A204.1 (cell line): ENCODE results near the gene HOXD12.

Experiments used
- FAIRE-seq: peaks from 2 replicates; lab custom pipeline; 2012; peaks lifted over from hg19 to GRCh38; lab: Jason Lieb, UNC

Gene HOXD12

GRCh38 chr2:176118601-176119339 lies 19.2 kb downstream of the HOXD12 start:
- FAIRE-seq = peak; percentile 30

DNA sequence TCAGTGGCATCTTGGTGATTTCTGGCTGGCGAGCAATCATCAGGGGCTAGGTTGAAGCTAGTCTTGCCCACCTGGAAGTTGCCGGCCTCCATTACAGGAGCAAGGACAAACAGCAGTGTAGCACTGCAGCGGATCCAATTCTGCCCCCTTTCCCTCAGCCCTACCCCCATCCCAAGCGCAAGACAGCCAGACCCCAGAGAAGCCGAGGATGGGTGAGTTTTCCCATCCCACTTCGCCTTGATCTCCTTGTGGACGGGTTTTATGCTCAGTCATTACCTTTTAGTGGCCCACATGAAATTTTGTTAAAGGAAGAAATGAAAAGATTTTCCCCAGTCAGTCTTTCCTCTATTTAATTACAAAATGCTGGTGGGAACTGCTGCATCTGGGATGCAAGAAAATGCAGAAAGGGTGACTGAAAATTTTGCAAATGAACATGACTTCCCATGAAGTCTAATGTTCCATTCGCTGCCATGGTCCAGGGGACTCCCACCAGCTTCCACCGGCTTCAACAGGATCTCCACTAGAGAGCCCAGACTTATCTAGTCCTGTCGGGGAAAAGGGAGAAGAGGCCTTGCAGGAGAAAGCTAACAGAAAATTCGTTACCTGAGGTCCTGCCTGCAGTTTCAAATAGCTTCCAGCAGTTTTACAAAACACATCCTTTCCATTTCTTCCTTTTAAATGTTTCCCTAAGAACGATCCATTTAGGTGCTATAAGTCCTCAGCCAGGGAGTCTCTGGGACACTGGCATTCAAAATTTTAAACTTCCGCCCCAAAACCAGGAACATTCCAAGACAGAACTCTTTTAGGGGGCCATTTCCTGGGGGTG lies 21.0 kb downstream of the HOXD12 start:
- FAIRE-seq = no peak

- no peak for FAIRE-seq
These were observed 21.8 kb downstream of the HOXD12 start for GRCh38 chr2:176121190-176122051.

DNA sequence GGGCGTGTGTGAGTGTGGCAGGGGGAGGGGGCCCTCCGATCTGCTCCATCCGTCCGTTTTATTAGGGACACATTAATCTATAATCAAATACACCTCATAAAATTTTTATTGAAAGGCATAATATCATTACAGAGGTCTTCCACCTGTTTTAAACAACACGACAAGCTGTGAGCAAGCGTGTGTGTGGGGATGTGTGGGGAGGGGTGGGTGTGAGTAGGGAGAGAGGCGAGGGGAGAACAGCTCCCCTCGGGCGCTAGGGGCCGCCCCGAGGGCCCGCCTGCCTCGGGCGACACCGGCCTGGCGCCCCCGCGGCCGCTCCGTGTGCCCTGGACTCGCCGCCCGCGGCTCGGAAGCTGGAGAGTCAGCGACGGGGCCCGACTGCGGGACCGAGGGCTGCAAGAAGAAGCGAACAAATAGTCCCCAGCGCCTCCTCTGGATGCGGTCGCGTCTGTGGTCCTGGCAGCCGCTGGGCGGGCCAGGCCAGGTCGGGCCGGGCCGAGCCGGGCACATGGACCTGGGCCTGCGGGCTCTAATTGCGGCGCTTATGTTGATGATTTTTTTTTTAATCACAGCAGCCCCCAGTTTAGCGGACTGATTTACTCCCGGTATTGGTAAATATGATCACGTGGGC lies 22.6 kb downstream of the HOXD12 start:
- FAIRE-seq = no peak

- no peak for FAIRE-seq
These were observed 23.3 kb downstream of the HOXD12 start, which contains the start of gene HOXD9 for GRCh38 chr2:176122683-176123410. HOXD9 (plus strand) TSS chr2:176122719; CDS start chr2:176122769, 50 bp downstream.

GRCh38 chr2:176123411-176124109 lies 24.0 kb downstream of the HOXD12 start:
- FAIRE-seq = no peak

- no peak for FAIRE-seq
These were observed 24.7 kb downstream of the HOXD12 start for GRCh38 chr2:176124110-176124946.

DNA sequence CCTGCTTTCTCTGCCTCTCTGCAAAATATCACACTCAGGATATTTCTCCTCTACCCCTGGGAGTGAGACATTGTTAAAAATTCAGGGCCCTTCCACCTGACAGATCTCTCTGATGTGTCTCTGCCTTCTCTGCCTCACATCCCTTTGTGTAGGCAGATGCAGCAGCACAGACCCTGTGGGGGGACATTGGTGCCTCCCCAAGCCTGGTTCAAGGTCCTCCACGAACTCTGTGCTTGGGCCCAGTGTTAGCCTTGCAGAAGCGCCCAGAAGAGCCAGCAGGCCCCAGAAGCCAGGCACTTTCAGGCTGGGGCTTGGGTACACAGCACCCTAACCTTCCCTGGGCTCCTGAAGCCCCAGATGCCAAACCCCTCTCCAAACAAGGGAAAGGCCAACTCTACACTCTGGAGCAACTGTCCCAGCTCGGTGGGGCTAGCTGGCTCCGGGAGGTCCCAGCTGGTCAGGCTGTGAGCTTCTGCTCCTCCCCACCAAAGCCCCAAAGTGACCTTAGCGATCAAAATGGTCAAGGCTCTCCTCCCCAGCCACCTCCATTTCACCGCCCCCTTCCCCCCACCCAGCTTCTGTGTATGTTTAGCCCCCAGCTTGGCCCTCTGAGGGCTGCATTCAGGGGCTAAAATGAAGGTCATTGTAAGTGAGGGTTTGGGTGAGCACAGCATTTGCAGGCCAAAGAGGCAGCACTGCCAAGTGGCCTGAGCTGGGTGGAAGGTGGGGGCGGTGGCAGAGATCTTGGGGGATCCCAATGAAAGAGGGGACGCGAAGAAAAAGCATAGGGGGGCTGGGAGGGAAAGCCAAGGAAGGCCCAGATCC lies 25.6 kb downstream of the HOXD12 start:
- FAIRE-seq = no peak

DNA sequence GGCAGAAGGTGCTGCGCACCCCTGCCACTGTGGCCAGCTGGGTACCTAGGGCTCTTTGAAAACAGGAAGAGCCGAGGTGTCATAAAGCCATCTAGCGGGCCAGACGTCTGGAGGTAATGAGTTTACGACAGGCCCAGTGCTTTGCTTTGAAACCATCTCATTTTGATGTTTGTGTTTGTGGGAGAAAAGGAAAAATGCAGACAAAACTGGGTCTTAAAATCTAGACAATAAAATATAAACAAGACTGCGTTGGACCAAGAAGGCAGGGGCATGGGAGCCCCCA lies 26.1 kb downstream of the HOXD12 start:
- FAIRE-seq = no peak

- peak; percentile 94 for FAIRE-seq
These were observed 27.6 kb downstream of the HOXD12 start for GRCh38 chr2:176126929-176127773.

DNA sequence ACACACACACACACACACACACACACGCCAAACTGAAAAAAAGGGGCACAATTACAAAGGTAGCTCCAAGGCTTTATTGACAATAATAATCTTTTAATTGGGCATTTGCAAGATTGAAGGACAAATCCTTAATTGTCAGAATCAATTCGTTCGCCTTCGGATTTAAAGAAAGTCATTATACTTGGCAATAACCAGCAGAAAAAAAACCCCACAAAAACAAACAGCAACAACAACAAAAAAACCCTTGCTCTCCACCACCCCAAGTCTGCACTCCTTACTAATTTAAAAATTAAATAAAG lies 28.1 kb downstream of the HOXD12 start:
- FAIRE-seq = no peak

DNA sequence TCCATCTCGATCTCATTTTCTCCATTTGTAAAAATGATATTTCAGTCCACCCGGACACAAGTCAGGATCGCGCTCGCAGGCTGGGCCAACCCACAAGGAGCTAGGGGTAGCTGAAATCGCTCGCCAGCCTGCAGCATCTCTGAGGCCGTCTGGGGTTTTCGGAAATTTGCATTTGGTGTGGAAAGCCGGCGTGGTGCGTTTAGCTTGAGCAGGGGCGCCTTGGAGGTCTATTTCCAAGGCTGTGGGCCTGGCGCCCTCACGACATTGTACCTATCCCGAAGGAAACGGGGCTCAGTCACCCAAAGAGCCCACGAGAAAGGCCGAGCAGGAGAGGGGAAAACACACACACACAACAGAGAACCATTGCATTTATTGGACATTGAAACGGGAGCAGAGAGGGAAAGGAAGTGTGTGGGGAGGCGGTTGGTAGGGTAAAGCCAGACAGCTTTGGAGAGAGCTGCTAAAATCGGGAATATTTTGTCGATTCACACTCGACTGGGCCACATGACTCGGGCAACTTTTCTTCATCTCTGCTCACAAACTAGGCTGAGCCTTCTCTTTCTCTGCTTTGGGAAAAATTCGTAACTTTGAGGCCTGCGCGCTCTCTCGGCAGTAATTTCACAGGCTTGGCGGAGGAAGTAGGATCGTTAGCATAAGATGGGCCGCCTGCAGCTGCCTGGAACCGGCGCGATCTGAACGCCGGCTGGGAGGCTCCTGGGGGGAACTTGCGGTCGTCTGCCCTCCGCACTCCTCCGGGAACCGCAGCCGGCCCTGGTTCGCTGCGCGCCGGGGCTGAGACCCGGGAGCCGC lies 28.8 kb downstream of the HOXD12 start:
- no peak for FAIRE-seq

DNA sequence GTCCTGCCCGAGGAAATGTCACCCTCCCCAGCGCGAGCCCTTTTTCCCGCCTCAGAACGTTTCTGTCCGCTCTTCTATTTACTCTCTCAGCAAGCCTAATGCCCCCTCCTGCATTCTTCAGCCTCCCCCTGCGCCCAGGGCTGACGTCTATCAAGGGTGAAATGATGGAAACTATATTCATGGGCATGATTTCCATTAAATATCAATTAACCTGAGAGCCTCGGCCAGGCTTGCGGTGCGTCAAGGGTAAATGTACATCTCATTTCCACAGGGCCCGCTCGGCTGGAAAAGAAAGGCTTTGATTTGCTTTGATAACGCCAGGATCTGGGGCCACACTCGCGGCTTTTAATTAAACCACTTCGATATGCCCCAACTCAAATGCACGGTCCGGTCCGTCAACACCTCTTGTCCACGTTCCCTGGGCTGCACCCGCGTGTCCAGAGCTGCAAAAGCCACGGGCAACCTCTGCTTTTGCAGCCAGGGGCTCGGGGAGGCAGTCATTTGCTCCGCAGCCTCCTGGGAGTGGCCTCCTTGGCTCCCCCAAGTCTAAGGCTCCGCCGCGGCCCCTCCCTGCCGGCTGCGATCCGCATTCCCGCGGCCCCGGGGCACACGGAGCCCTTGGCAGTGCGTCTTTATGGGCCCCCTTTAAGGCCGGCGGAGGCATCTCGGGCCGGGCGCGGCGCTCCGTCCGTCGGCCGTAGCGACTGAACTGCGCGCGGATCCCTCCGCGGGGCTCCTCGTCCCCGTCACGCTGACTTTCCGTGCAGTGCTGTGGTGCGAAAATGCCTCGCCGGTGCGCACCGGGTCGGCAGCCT lies 29.6 kb downstream of the HOXD12 start, which contains the start of gene HOXD8:
HOXD8 (plus strand) TSS at position 724 of the 815 bp plus-strand sequence. CDS start 662 bp downstream, outside the sequence.
- no peak for FAIRE-seq

DNA sequence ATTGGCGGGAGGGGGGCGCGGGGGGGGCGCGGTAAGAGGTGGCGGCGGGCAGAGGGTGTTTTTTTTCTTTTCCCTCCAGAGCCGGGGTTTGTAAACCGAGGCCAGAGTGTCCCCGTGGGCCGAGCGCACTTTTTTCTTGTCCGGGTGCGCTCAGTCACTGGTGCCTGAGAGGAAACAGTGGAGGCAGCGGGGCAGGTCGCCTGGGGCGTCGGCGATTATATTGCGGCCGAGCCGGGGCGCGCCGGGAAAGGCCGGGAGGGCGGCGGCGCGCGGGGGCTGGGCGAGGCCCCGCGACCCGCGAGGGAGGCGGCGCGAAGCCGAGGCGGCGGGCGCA lies 30.2 kb downstream of the HOXD12 start:
- no peak for FAIRE-seq

DNA sequence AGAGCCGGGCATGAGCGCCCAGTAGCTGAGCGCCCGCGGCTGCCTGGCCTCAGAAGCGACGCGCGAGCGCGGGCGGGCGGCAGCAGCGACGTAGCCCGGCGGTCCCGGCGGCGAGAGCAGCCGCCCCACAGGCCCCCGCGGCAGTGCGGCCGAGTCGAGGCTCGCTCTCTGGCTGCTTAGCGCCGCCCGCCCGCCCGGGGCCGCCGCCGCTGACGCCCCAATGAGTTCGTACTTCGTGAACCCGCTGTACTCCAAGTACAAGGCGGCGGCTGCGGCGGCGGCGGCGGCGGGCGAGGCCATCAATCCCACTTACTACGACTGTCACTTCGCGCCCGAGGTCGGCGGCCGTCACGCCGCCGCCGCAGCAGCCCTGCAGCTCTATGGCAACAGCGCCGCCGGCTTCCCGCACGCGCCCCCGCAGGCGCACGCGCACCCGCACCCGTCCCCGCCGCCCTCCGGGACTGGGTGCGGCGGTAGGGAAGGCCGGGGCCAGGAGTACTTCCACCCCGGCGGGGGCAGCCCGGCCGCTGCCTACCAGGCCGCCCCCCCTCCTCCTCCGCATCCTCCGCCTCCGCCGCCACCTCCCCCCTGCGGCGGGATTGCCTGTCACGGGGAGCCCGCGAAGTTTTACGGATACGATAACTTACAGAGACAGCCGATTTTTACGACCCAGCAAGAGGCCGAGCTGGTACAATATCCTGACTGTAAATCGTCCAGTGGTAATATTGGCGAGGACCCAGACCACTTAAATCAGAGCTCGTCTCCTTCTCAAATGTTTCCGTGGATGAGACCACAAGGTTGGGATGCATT lies 30.8 kb downstream of the HOXD12 start:
- FAIRE-seq = no peak
